Measurements from ENCODE around the gene CPO.

CPO gene, protein sequence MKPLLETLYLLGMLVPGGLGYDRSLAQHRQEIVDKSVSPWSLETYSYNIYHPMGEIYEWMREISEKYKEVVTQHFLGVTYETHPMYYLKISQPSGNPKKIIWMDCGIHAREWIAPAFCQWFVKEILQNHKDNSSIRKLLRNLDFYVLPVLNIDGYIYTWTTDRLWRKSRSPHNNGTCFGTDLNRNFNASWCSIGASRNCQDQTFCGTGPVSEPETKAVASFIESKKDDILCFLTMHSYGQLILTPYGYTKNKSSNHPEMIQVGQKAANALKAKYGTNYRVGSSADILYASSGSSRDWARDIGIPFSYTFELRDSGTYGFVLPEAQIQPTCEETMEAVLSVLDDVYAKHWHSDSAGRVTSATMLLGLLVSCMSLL

DNA sequence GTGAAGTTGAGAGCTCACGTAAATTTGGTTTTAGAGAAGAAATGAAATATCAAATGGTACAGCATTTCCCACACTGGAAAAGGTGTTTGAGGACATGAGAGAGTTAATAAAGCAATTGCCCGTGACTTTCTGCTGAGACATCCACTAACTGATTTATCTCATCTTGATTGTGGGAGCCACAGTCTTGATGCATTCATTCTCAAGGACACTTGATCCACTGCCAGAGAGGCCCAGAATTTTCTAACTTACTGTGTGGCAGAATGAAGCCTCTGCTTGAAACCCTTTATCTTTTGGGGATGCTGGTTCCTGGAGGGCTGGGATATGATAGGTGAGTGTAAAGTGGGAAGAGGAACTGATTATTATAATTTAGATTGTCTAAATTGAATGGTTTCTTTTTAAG is at the start of gene CPO:
Gene CPO (plus strand): TSS at position 179 of the 400 bp plus-strand sequence. CDS start 82 bp downstream, at position 261.
- DNase-seq (ENCODE audit: extremely low read depth, low read depth) = no peak
- TF ChIP-seq, protein P1, sequence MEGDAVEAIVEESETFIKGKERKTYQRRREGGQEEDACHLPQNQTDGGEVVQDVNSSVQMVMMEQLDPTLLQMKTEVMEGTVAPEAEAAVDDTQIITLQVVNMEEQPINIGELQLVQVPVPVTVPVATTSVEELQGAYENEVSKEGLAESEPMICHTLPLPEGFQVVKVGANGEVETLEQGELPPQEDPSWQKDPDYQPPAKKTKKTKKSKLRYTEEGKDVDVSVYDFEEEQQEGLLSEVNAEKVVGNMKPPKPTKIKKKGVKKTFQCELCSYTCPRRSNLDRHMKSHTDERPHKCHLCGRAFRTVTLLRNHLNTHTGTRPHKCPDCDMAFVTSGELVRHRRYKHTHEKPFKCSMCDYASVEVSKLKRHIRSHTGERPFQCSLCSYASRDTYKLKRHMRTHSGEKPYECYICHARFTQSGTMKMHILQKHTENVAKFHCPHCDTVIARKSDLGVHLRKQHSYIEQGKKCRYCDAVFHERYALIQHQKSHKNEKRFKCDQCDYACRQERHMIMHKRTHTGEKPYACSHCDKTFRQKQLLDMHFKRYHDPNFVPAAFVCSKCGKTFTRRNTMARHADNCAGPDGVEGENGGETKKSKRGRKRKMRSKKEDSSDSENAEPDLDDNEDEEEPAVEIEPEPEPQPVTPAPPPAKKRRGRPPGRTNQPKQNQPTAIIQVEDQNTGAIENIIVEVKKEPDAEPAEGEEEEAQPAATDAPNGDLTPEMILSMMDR (IDR thresholded peaks at IDR 0.05; ENCODE audit: low read depth, low read length, missing control alignments) = no peak
- H3K4me3 ChIP-seq (replicated peaks; ENCODE audit: low read depth, low read length) = no peak within 1 kb of the TSS

DNA sequence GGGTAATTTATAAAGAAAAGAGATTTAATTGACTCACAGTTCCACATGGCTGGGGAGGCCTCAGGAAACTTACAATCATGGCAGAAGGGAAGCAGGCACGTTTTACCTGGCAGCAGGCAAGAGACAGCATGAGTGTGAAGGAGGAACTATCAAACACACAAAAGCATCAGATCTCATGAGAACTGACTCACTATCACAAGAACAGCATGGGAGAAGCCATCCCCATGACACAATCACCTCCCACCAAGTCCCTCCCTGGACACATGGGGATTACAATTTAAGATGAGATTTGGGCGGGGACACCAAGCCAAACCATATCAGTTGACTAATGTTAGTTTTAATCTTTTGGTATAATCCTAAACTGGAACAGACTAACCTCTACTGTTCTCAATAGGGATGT is 49.1 kb upstream of the CPO start:
- TF ChIP-seq, protein P1 (IDR thresholded peaks at IDR 0.05; ENCODE audit: low read depth, low read length, missing control alignments) = no peak
- DNase-seq (ENCODE audit: extremely low read depth, low read depth) = no peak
- no peak overlapping the region for H3K4me3 ChIP-seq (replicated peaks; ENCODE audit: low read depth, low read length)

DNA sequence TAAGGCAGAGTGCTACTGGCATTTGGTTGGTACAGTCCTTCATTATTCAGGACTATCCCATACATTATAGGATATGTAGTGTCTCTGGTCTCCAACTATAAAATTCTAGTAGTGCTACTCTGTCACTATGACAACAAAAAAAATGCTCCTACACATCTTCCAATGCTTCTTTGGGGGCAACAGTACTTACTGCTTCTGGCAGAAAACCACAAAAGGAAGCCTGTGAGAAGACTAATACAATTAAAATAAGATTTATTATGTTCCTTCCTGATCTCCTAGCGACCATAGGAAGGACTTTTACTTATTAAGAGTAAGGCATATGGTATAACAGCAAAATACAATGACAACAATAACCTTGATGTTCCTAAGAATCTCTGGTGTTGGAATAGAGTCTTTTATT is 48.4 kb upstream of the CPO start:
- DNase-seq (ENCODE audit: extremely low read depth, low read depth) = no peak
- TF ChIP-seq, protein P1 (IDR thresholded peaks at IDR 0.05; ENCODE audit: low read depth, low read length, missing control alignments) = no peak

DNA sequence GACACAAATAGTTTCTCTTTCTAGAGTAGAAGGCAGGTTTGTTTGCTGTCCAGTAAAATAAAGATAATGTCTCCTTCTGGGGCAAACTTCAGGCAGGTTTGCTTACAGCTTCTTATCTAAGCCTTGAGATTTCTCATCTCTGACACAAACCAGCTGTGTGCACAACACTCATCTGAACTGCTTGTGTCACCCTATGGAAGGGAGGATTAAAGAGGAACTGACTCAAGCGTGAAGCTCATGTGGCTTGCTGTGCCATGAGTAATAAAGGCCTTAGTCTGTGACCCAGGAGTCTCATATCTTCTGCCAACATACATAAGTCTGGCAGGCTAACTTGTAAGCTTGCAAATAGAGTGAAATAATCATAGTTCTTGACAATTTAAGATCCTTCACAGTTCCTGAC is 24.2 kb upstream of the CPO start:
- TF ChIP-seq, protein P1 (IDR thresholded peaks at IDR 0.05; ENCODE audit: low read depth, low read length, missing control alignments) = no peak
- peak; percentile 14 for DNase-seq (ENCODE audit: extremely low read depth, low read depth)
- no peak overlapping the region for H3K4me3 ChIP-seq (replicated peaks; ENCODE audit: low read depth, low read length)

More for the DNA sequence above, 48.4 kb upstream of the CPO start:
- H3K4me3 ChIP-seq (replicated peaks; ENCODE audit: low read depth, low read length) = no peak overlapping the region

DNA sequence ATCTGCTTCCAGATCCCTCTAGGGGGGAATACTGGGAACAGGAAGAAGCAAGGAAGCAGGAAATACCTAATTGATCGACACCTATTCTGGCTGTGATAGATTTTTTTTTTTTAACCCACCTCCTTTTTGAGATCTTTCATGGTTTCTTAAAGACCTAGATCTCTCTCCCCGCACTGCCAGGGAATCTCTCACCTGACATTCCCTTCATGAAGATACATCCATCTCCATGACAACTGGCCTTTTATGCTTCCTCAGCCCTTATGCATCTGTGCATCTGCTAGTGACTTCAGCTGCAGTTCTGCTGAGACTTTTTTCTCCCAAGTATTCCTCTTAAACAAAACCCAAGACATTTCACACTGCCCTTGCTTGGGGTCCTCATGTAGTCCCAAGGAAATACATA is 21.1 kb upstream of the CPO start:
- TF ChIP-seq, protein P1 (IDR thresholded peaks at IDR 0.05; ENCODE audit: low read depth, low read length, missing control alignments) = no peak

DNA sequence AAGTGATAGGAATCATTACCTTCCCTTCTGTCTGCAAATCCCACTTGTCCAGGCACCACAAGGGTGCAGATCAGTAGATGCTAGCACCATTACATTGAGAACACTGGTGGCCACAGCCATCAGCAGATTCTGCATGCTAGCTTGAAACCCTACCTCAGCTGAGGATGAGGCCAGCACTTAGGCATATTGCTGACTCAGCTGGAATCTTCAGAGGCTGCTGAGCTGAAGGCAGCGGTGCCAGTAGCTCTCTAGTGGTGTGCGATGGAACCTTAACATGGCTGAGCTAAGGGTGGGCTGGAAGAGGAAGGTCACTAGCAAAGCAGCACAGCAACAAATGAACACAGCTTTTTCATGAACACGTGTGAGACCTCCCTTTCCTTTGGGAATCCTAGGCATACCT is 19.0 kb upstream of the CPO start:
- no peak overlapping the region for H3K4me3 ChIP-seq (replicated peaks; ENCODE audit: low read depth, low read length)
- TF ChIP-seq, protein P1 (IDR thresholded peaks at IDR 0.05; ENCODE audit: low read depth, low read length, missing control alignments) = no peak

More for the DNA sequence above, 21.1 kb upstream of the CPO start:
- no peak overlapping the region for H3K4me3 ChIP-seq (replicated peaks; ENCODE audit: low read depth, low read length)
- no peak for DNase-seq (ENCODE audit: extremely low read depth, low read depth)

More for the DNA sequence above, 19.0 kb upstream of the CPO start:
- no peak for DNase-seq (ENCODE audit: extremely low read depth, low read depth)

Measured in HFF-Myc (cell line).